Thyroid gland (tissue), 4 donors: ENCODE results near the gene PPP2R1A.

Source experiments
- CTCF ChIP-seq, 6 experiments: fragments of 200-600 bp in 3 of 6; fragments of 450-650 bp in 3 of 6; sonication (generic) in 3 of 6; IDR thresholded peaks; one replicate each; pipeline ENCODE4 v1.5.1; 2016 to 2019; ENCODE audit warnings: antibody characterized with exemption in 6 of 6, mild to moderate bottlenecking in 2 of 6, inconsistent platforms in 1 of 6, moderate library complexity in 1 of 6
- POLR2A ChIP-seq, 2 donors: fragments of 450-650 bp; IDR thresholded peaks; one replicate each; pipeline ENCODE4 v1.6.1; 2017; ENCODE audit warnings: antibody characterized with exemption in 2 of 2, mild to moderate bottlenecking in 2 of 2, moderate library complexity in 1 of 2

GRCh38 chr19:52273301-52273700 lies 83.4 kb downstream of the PPP2R1A start:
- TF ChIP-seq CTCF (IDR thresholded peaks at IDR 0.05) (no peak), POLR2A (IDR thresholded peaks at IDR 0.05) (no peak)
